IMR-90 (cell line): Measurements from ENCODE around the gene PLXNA1. TPM values are rescaled to one million over a fixed set of nuclear protein-coding genes. Genes with fewer than 3 reads are reported as not detected.

Experiments
- ATAC-seq: fragments of 200-7000 bp; cut with Tn5 transposase; 2 replicates; pipeline ENCODE4 v1.9.1; 2020; ENCODE audit warnings: low read depth, mild to moderate bottlenecking, moderate library complexity
- BruUV-seq: library from RNA; stranded (reverse); fragments of 400-500 nt; replicated peaks from 2 replicates; lab custom pipeline; 2021; lab: Mats Ljungman, UMichigan
- CTCF ChIA-PET: fragments of 300-600 bp; formaldehyde crosslinking; extraction: SDS; loops from one replicate; lab custom pipeline; 2021; ENCODE audit warnings: antibody characterized with exemption; lab: Yijun Ruan, JAX
- POLR2A ChIA-PET: fragments of 300-600 bp; sonication (Branson Sonifier 250); formaldehyde crosslinking; loops from one replicate; lab custom pipeline; 2022; ENCODE audit warnings: antibody characterized with exemption; ENCODE audit not compliant: unreplicated experiment; lab: Charles Lee
- DNase-seq: peaks from one replicate; pipeline ENCODE4 v3.0.0; 2013
- H2AFZ ChIP-seq: replicated peaks from 2 replicates; pipeline ENCODE3; 2013; ENCODE audit warnings: low read length, mild to moderate bottlenecking; ENCODE audit not compliant: poor library complexity
- H2AK5ac ChIP-seq: 2 replicates; pipeline ENCODE4 v1.6.1; 2013; ENCODE audit warnings: low read depth, low read length, inconsistent platforms
- H2AK9ac ChIP-seq: replicated peaks from 2 replicates; pipeline ENCODE3; 2013; ENCODE audit warnings: mild to moderate bottlenecking, low read depth, low read length, moderate library complexity; ENCODE audit not compliant: poor library complexity
- H2BK120ac ChIP-seq: 2 replicates; pipeline ENCODE4 v1.6.1; 2013; ENCODE audit warnings: low read depth, low read length, inconsistent platforms
- H2BK15ac ChIP-seq: 3 replicates; pipeline ENCODE4 v1.6.1; 2013; ENCODE audit warnings: low read depth, low read length, inconsistent platforms
- H2BK20ac ChIP-seq: 2 replicates; pipeline ENCODE4 v1.6.1; 2013; ENCODE audit warnings: low read depth, mild to moderate bottlenecking, inconsistent platforms, low read length, moderate library complexity
- H2BK5ac ChIP-seq: 2 replicates; pipeline ENCODE4 v1.6.1; 2013; ENCODE audit warnings: mild to moderate bottlenecking, low read depth, low read length, inconsistent platforms; ENCODE audit not compliant: poor library complexity, severe bottlenecking
- H3K14ac ChIP-seq: replicated peaks from 2 replicates; pipeline ENCODE4 v1.6.1; 2013; ENCODE audit warnings: low read depth, low read length, inconsistent platforms
- H3K18ac ChIP-seq: 2 replicates; pipeline ENCODE4 v1.6.1; 2013; ENCODE audit warnings: low read depth, low read length, control low read depth
- H3K23ac ChIP-seq: 2 replicates; pipeline ENCODE4 v1.6.1; 2013; ENCODE audit warnings: low read depth, low read length, inconsistent platforms
- H3K27ac ChIP-seq: 2 replicates; pipeline ENCODE4 v1.5.1; 2013; ENCODE audit warnings: mild to moderate bottlenecking, control low read depth, low read length; ENCODE audit not compliant: insufficient read depth
- H3K27me3 ChIP-seq: 2 replicates; pipeline ENCODE4 v1.6.1; 2013; ENCODE audit warnings: low read length; ENCODE audit not compliant: control insufficient read depth, insufficient read depth
- H3K36me3 ChIP-seq: 2 replicates; pipeline ENCODE4 v1.6.1; 2013; ENCODE audit warnings: low read length, mixed read lengths; ENCODE audit not compliant: control insufficient read depth, insufficient read depth
- H3K4ac ChIP-seq: 2 replicates; pipeline ENCODE4 v1.6.1; 2013; ENCODE audit warnings: low read depth, low read length, inconsistent platforms
- H3K4me1 ChIP-seq: 2 replicates; pipeline ENCODE4 v1.6.1; 2013; ENCODE audit warnings: low read length, mixed read lengths; ENCODE audit not compliant: control insufficient read depth, insufficient read depth
- H3K4me2 ChIP-seq: 2 replicates; pipeline ENCODE4 v1.6.1; 2013; ENCODE audit warnings: low read depth, mild to moderate bottlenecking, control low read depth, low read length, moderate library complexity
- H3K4me3 ChIP-seq: 2 replicates; pipeline ENCODE4 v1.5.1; 2013; ENCODE audit warnings: low read depth, mild to moderate bottlenecking, control low read depth, low read length, moderate library complexity; ENCODE audit not compliant: insufficient read depth
- H3K56ac ChIP-seq: 2 replicates; pipeline ENCODE4 v1.6.1; 2013; ENCODE audit warnings: low read length, inconsistent platforms; ENCODE audit not compliant: insufficient read depth; ENCODE audit errors: extremely low read depth
- H3K79me1 ChIP-seq, 2 experiments: 2 replicates each; pipeline ENCODE4 v1.6.1; 2013; ENCODE audit warnings: low read length in 2 of 2, inconsistent platforms in 1 of 2, low read depth in 1 of 2
- H3K9ac ChIP-seq: 2 replicates; pipeline ENCODE4 v1.6.1; 2013; ENCODE audit warnings: low read depth, low read length, control low read depth
- H3K9me1 ChIP-seq: 2 replicates; pipeline ENCODE4 v1.6.1; 2013; ENCODE audit warnings: low read length, inconsistent platforms; ENCODE audit not compliant: insufficient read depth
- H3K9me3 ChIP-seq: 2 replicates; pipeline ENCODE4 v1.6.1; 2013; ENCODE audit warnings: low read length; ENCODE audit not compliant: control insufficient read depth, insufficient read depth
- H4K20me1 ChIP-seq: 2 replicates; pipeline ENCODE4 v1.6.1; 2013; ENCODE audit warnings: low read length, inconsistent platforms; ENCODE audit not compliant: insufficient read depth
- H4K5ac ChIP-seq: 2 replicates; pipeline ENCODE4 v1.6.1; 2013; ENCODE audit warnings: mild to moderate bottlenecking, low read depth, low read length, control low read depth
- H4K8ac ChIP-seq, 2 experiments: 2 replicates each; pipeline ENCODE4 v1.6.1; 2013; ENCODE audit warnings: low read depth in 2 of 2, low read length in 2 of 2, control low read depth in 1 of 2, inconsistent platforms in 1 of 2
- H4K91ac ChIP-seq: 2 replicates; pipeline ENCODE4 v1.6.1; 2013; ENCODE audit warnings: low read depth, low read length, inconsistent platforms; ENCODE audit not compliant: insufficient read depth
- BHLHE40 ChIP-seq: fragments of 150-350 bp; IDR thresholded peaks from 2 replicates; pipeline ENCODE4 v1.6.1; 2016; ENCODE audit warnings: mild to moderate bottlenecking, low read depth, low read length
- CEBPB ChIP-seq: IDR thresholded peaks from 2 replicates; pipeline ENCODE4 v1.6.1; 2012; ENCODE audit warnings: low read depth, low read length, improper control_type of control experiment
- CHD1 ChIP-seq: IDR thresholded peaks from 2 replicates; pipeline ENCODE4 v1.6.1; 2012; ENCODE audit warnings: low read depth, low read length, improper control_type of control experiment
- MAZ ChIP-seq: IDR thresholded peaks from 2 replicates; pipeline ENCODE4 v1.6.1; 2012; ENCODE audit warnings: low read depth, mild to moderate bottlenecking, low read length, improper control_type of control experiment, moderate library complexity, borderline replicate concordance
- MXI1 ChIP-seq: IDR thresholded peaks from 2 replicates; pipeline ENCODE4 v1.6.1; 2012; ENCODE audit warnings: low read depth, mild to moderate bottlenecking, low read length, moderate library complexity, borderline replicate concordance
- NFE2L2 ChIP-seq: fragments of 150-350 bp; IDR thresholded peaks from 2 replicates; pipeline ENCODE4 v1.6.1; 2016; ENCODE audit warnings: low read depth, mild to moderate bottlenecking, low read length
- POLR2A ChIP-seq: IDR thresholded peaks from 2 replicates; pipeline ENCODE4 v1.6.1; 2012; ENCODE audit warnings: mild to moderate bottlenecking, low read depth, low read length
- RAD21 ChIP-seq: IDR thresholded peaks from 2 replicates; pipeline ENCODE4 v1.6.1; 2012; ENCODE audit warnings: low read length, improper control_type of control experiment
- RCOR1 ChIP-seq: IDR thresholded peaks from 2 replicates; pipeline ENCODE4 v1.6.1; 2012; ENCODE audit warnings: mild to moderate bottlenecking, low read length, improper control_type of control experiment; ENCODE audit not compliant: insufficient replicate concordance
- RFX5 ChIP-seq: IDR thresholded peaks from 2 replicates; pipeline ENCODE4 v1.8.0; 2012; ENCODE audit warnings: low read depth, mild to moderate bottlenecking, low read length, moderate library complexity
- USF2 ChIP-seq: fragments of 150-350 bp; IDR thresholded peaks from 2 replicates; pipeline ENCODE4 v1.6.1; 2017; ENCODE audit warnings: mild to moderate bottlenecking, antibody characterized with exemption, low read length, low read depth
- WGBS, 2 experiments: methylation state at CpG; one replicate each; pipeline versions ENCODE4 v1.1.5 to v1.1.7; 2013; ENCODE audit warnings: missing lambda C conversion rate in 2 of 2; ENCODE audit not compliant: insufficient read length in 1 of 2; ENCODE audit errors: extremely low coverage in 2 of 2; 5-methylcytosine and 5-hydroxymethylcytosine counted together
- dilution Hi-C: fragments of 300-500 bp; cut with HindIII; formaldehyde crosslinking; loops from one replicate; pipeline ENCODE4 v1.14.3; 2018; ENCODE audit warnings: low sequenced_read_pairs; ENCODE audit not compliant: unreplicated experiment
- in situ Hi-C: fragments of 300-500 bp; cut with MboI; formaldehyde crosslinking; loops from 3 replicates; pipeline ENCODE4 v1.14.3; 2019; ENCODE audit warnings: low sequenced_read_pairs, inconsistent platforms, mixed read lengths
- intact Hi-C: fragments of 100-400 bp; cut with micrococcal nuclease; formaldehyde crosslinking; loops from 2 replicates; pipeline ENCODE4 v1.10.0; 2022
- polyA plus RNA-seq, 3 experiments: library from polyadenylated mRNA; depleted of rRNA; stranded (reverse); fragments of >200 nt; gene quantifications; 2 replicates each; pipeline ENCODE4 v1.2.3, GENCODE V29; 2012; ENCODE audit warnings: low replicate concordance in 1 of 3
- total RNA-seq: library from RNA; depleted of rRNA; stranded (reverse); fragments of >200 nt; gene quantifications from 2 replicates; pipeline ENCODE4 v1.2.3, GENCODE V29; 2012
- TF ChIP-seq, protein P1 (sequence below): fragments of 150-350 bp; IDR thresholded peaks from 2 replicates; pipeline ENCODE4 v1.6.1; 2016; ENCODE audit warnings: low read depth, mild to moderate bottlenecking, low read length, moderate library complexity, borderline replicate concordance
- TF ChIP-seq, protein P2 (sequence below): conservative IDR thresholded peaks from 2 replicates; pipeline ENCODE4 v1.5.1; 2012; ENCODE audit warnings: mild to moderate bottlenecking, low read depth, low read length, improper control_type of control experiment

The PLXNA1 gene
- total and polyA plus RNA-seq, 2 of the 4 experiments (the other 2 are of a cell fraction) = 13.6 to 49.4 TPM

- intact Hi-C loops = loop anchor here (10.0 kb wide), 1 partner anchor 538 kb away; no protein-coding TSS in a partner anchor
- Histone ChIP-seq H4K91ac (no peak overlapping the region), H3K9me3 (no peaks in the 10 kb centered on the region), H3K79me1 (peaks cover 15 to 43% of the 10 kb centered on the region in 2 experiments; a peak in 3 of 4 replicates), H2BK5ac (no peak overlapping the region), H2AK9ac (no peak overlapping the region), H2BK20ac (no peak overlapping the region; the same call in 1 of the 2 replicates), H3K9ac (no peak overlapping the region), H2BK15ac (no peak overlapping the region), H3K56ac (no peak overlapping the region), H3K4me1 (peaks cover 26% of the 10 kb centered on the region), H3K4me3 (no peak overlapping the region), H3K27ac (no peak overlapping the region), H3K4ac (no peak overlapping the region), H4K20me1 (no peaks in the 10 kb centered on the region; the same call in 1 of the 2 replicates), H4K8ac (no peak overlapping the region), H3K18ac (no peak overlapping the region), H3K9me1 (peaks cover 12% of the 10 kb centered on the region), H3K36me3 (peaks cover 26% of the 10 kb centered on the region), H4K5ac (no peak overlapping the region), H2BK120ac (no peak overlapping the region), H2AK5ac (no peak overlapping the region), H2AFZ (no peak overlapping the region), H3K23ac (no peak overlapping the region), H3K14ac (no peak overlapping the region), H3K27me3 (no peaks in the 10 kb centered on the region), H3K4me2 (no peak overlapping the region)
- ChIA-PET POLR2A (no interaction called here), CTCF (no interaction called here)
- TF ChIP-seq MAZ (no peak), BHLHE40 (no peak), CEBPB (no peak), MXI1 (no peak), USF2 (no peak), POLR2A (no peak), RAD21 (no peak), RFX5 (no peak), CHD1 (no peak), NFE2L2 (no peak), RCOR1 (no peak)
- TF ChIP-seq, protein P1, sequence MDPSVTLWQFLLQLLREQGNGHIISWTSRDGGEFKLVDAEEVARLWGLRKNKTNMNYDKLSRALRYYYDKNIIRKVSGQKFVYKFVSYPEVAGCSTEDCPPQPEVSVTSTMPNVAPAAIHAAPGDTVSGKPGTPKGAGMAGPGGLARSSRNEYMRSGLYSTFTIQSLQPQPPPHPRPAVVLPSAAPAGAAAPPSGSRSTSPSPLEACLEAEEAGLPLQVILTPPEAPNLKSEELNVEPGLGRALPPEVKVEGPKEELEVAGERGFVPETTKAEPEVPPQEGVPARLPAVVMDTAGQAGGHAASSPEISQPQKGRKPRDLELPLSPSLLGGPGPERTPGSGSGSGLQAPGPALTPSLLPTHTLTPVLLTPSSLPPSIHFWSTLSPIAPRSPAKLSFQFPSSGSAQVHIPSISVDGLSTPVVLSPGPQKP = no peak
- TF ChIP-seq, protein P2, sequence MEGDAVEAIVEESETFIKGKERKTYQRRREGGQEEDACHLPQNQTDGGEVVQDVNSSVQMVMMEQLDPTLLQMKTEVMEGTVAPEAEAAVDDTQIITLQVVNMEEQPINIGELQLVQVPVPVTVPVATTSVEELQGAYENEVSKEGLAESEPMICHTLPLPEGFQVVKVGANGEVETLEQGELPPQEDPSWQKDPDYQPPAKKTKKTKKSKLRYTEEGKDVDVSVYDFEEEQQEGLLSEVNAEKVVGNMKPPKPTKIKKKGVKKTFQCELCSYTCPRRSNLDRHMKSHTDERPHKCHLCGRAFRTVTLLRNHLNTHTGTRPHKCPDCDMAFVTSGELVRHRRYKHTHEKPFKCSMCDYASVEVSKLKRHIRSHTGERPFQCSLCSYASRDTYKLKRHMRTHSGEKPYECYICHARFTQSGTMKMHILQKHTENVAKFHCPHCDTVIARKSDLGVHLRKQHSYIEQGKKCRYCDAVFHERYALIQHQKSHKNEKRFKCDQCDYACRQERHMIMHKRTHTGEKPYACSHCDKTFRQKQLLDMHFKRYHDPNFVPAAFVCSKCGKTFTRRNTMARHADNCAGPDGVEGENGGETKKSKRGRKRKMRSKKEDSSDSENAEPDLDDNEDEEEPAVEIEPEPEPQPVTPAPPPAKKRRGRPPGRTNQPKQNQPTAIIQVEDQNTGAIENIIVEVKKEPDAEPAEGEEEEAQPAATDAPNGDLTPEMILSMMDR = no peak
- 83% methylated on average over 3 of the region's 8 CpGs; no CpG with 5 or more reads in 1 of the 2 experiments for WGBS, 2 experiments
- BruUV-seq = no TSS peak
- DNase-seq = no peak
- ATAC-seq = no peak
- in situ Hi-C loops = no loop called here
- dilution Hi-C loops = no loop called here
These were observed 24.0 kb downstream of the PLXNA1 start for GRCh38 chr3:127006781-127007436.
